HUES48 (cell line): ENCODE measurements around the gene AGBL1.

Experiments
- H3K27ac ChIP-seq: one replicate; pipeline ENCODE4 v1.7.0; 2013; ENCODE audit warnings: low read depth, low read length, inconsistent platforms
- H3K27me3 ChIP-seq: 2 replicates; pipeline ENCODE4 v1.6.1; 2013; ENCODE audit warnings: mild to moderate bottlenecking, low read length; ENCODE audit not compliant: control insufficient read depth, insufficient read depth
- H3K36me3 ChIP-seq: 2 replicates; pipeline ENCODE4 v1.6.1; 2013; ENCODE audit warnings: low read length; ENCODE audit not compliant: control insufficient read depth, insufficient read depth
- H3K4me1 ChIP-seq: 2 replicates; pipeline ENCODE4 v1.6.1; 2013; ENCODE audit warnings: mild to moderate bottlenecking, low read length; ENCODE audit not compliant: control insufficient read depth, insufficient read depth
- H3K4me3 ChIP-seq: 2 replicates; pipeline ENCODE4 v1.5.1; 2013; ENCODE audit warnings: mild to moderate bottlenecking, low read depth, low read length
- H3K9ac ChIP-seq: 2 replicates; pipeline ENCODE4 v1.6.1; 2013; ENCODE audit warnings: mild to moderate bottlenecking, low read depth, low read length, moderate library complexity
- H3K9me3 ChIP-seq: 2 replicates; pipeline ENCODE4 v1.6.1; 2013; ENCODE audit warnings: low read length; ENCODE audit not compliant: control insufficient read depth, insufficient read depth

AGBL1 gene

DNA sequence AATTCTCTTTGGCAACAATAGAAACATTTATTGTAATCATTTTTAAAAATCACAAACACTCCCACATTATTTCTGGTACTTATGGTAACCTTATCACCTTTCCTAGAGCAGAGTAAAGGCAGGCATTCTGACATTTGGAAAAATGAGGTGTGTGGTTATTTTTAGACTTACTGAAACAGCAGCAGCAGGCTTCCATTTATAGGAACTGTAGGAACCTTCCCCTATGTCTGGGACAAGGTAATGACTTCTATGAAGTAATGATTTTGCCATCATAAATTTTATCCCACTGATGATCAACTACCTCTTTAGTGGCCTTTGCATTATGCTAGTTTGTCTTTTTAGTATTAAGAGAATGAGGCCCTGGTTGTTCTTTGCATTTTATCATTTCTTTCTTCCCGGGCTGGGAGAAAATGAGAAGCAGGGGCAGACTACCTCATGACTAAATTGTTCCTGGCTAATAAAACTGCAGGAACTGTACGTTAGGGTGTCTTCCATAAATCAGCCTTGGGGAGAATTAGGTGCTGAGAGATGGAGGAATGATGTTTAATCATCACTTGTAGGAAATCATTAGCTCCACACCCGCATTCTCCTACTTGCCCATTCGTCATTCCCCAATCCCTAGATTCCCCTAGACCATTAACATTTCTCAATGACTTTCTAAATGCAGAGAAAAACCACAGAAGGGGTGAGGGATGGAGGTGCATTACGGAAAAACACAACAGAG, 680.3 kb downstream of the AGBL1 start:
- no peak overlapping the region for H3K4me3 ChIP-seq

GRCh38 chr15:86762874-86763273, 683.2 kb downstream of the AGBL1 start:
- no peaks in the 10 kb centered on the region for H3K9me3 ChIP-seq
- H3K9ac ChIP-seq, result no peak overlapping the region
- H3K36me3 ChIP-seq, result no peaks in the 10 kb centered on the region
- H3K4me1 ChIP-seq, result no peaks in the 10 kb centered on the region
- no peak overlapping the region for H3K4me3 ChIP-seq
- no peak overlapping the region for H3K27ac ChIP-seq
- no peaks in the 10 kb centered on the region for H3K27me3 ChIP-seq

More for the DNA sequence above, 680.3 kb downstream of the AGBL1 start:
- no peaks in the 10 kb centered on the region for H3K27me3 ChIP-seq
- no peaks in the 10 kb centered on the region for H3K9me3 ChIP-seq
- no peaks in the 10 kb centered on the region for H3K4me1 ChIP-seq
- H3K9ac ChIP-seq, result no peak overlapping the region
- H3K36me3 ChIP-seq, result no peaks in the 10 kb centered on the region
- no peak overlapping the region for H3K27ac ChIP-seq

- Histone ChIP-seq H3K27ac (no peak overlapping the region), H3K36me3 (no peaks in the 10 kb centered on the region), H3K9ac (no peak overlapping the region), H3K27me3 (no peaks in the 10 kb centered on the region), H3K9me3 (no peaks in the 10 kb centered on the region), H3K4me3 (no peak overlapping the region), H3K4me1 (no peaks in the 10 kb centered on the region)
Observed at GRCh38 chr15:86764021-86764420, 684.4 kb downstream of the AGBL1 start.

DNA sequence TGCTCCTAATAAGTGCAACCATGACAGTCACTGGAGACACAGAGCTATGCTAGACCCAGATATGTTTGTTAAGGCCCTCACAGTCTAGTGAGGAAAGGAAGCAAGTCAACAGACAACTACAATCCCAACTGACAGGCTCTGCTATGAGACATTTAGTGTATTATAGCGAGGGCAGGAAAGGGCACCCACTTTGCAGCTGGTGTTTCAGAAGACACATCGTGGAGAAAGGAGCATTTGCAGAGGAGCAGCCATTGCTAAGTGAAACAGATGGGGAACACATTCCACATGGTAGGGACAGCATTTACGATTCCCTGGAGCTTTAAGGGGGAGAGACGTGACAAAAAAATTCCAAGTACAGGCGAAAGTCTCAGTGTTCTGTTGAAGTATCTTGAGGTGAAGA, 685.6 kb downstream of the AGBL1 start:
- Histone ChIP-seq H3K36me3 (no peaks in the 10 kb centered on the region), H3K27ac (no peak overlapping the region), H3K27me3 (no peaks in the 10 kb centered on the region), H3K9me3 (no peaks in the 10 kb centered on the region), H3K9ac (no peak overlapping the region), H3K4me1 (no peaks in the 10 kb centered on the region), H3K4me3 (no peak overlapping the region)

DNA sequence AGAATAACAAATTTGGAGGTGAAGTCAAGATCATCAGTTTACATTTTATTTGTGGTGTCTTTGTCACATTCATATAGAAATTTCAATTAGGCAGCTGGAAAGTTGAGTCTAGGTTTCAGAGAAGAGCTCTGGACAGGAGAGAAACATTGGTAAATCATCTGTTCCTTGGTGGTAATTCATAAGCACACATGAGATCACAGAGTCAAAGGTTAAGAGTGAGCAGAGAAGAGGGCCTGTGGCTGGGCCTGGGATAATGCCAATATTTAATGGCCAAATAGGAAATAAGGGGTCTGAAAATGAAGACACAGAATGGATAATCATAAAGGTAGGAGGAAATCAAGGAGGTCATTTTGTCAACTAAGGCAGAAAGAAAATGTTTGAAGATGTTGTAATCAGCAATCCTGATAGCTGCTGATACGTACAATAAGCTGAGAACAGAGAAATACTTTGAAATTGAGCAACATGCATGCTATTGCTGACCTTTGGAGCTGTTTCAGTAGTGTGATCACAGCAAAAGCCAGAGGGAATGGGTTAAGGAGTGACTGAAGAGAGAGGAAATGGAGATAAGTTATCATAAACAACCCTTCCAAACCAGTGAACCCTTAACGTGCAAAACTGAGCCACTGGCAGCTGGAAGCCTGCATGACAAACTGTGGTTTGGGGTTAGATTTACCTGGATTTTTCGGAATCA, 692.8 kb downstream of the AGBL1 start:
- H3K9me3 ChIP-seq, result no peaks in the 10 kb centered on the region
- H3K36me3 ChIP-seq, result no peaks in the 10 kb centered on the region
- no peaks in the 10 kb centered on the region for H3K4me1 ChIP-seq
- H3K27ac ChIP-seq, result no peak overlapping the region
- H3K27me3 ChIP-seq, result no peaks in the 10 kb centered on the region
- no peak overlapping the region for H3K9ac ChIP-seq
- no peak overlapping the region for H3K4me3 ChIP-seq

GRCh38 chr15:86773736-86774135, 694.1 kb downstream of the AGBL1 start:
- Histone ChIP-seq H3K9ac (no peak overlapping the region), H3K27me3 (no peaks in the 10 kb centered on the region)

DNA sequence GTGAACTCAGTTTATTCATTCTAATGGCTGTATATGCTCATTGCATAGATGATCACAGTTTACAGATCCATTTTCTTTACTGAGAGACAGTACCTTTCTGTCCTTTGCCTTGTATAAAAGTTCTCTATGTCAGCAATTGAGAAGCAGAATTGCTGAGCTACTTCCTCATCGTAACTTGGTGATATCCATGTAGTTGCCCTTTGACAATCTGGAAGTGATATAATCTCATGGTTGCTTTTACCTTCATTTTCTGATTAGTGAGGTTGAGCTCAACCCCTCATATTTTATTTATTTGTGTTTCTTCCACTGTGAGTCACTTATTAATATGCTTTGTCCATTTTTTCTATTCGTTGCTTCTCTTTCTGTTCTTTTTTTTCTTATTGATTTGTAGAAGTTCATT, 696.5 kb downstream of the AGBL1 start:
- Histone ChIP-seq H3K27ac (no peak overlapping the region), H3K9ac (no peak overlapping the region), H3K4me3 (no peak overlapping the region), H3K9me3 (no peaks in the 10 kb centered on the region), H3K36me3 (no peaks in the 10 kb centered on the region), H3K4me1 (no peaks in the 10 kb centered on the region), H3K27me3 (no peaks in the 10 kb centered on the region)

More at GRCh38 chr15:86773736-86774135, 694.1 kb downstream of the AGBL1 start:
- Histone ChIP-seq H3K4me1 (no peaks in the 10 kb centered on the region), H3K27ac (no peak overlapping the region), H3K9me3 (no peaks in the 10 kb centered on the region), H3K36me3 (no peaks in the 10 kb centered on the region), H3K4me3 (no peak overlapping the region)

DNA sequence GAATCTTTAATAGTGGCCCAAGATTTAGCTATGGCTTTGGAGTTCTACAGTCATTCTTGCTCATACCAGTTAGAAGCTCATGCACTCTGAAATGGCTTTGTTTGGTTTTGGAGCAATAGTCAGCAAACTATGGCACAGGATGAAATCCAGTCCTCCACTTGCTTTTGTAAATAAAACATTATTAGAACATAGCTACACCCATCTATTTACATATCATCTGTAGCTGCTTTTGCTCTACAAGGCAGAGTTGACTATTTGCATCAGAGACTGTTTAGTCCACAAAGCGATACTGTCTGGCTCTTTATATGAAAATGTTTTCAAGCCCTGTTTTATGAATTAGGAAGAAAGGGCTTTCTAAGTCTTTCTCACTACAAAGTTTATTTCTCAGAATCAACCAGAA, 716.9 kb downstream of the AGBL1 start:
- Histone ChIP-seq H3K36me3 (no peaks in the 10 kb centered on the region), H3K27ac (no peak overlapping the region), H3K4me3 (no peak overlapping the region), H3K4me1 (no peaks in the 10 kb centered on the region), H3K9me3 (no peaks in the 10 kb centered on the region), H3K27me3 (no peaks in the 10 kb centered on the region), H3K9ac (no peak overlapping the region)

DNA sequence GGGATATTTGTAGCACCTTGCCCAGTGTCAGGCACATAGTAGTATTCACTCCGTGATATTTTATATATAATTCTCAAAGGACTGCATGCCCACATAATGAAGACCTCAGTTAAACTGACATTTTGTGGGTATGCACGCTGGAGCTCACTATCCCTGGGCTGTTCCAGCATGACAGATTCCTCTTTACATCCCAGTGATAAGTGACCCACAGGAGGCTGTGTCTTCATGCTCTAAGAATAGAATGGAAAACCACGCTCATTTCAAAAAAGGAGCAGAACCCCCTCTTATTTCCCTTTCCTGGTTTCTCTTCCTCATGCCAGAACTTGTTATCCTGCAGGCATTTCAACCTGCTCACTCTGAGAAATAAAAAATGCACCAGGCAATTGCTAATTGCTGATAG, 717.5 kb downstream of the AGBL1 start:
- Histone ChIP-seq H3K4me3 (no peak overlapping the region), H3K9ac (no peak overlapping the region), H3K36me3 (no peaks in the 10 kb centered on the region), H3K4me1 (no peaks in the 10 kb centered on the region), H3K27ac (no peak overlapping the region), H3K9me3 (no peaks in the 10 kb centered on the region), H3K27me3 (no peaks in the 10 kb centered on the region)

DNA sequence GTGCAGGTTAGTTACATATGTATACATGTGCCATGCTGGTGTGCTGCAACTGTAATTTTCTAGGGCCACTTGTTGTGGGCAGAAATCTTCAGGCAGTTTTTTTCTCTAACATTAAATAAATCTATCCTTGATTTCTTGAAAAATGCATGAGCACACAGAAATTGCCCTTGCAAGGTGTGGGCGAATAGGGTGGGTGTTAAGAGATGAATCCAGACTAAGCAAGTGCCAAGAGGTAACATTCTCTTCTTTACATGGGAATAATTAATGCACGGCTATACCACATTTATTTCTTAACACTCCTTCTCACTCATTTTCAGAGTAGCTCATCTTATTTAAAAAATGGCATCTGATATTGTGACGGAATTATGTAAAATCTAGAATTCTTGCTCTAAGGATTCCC, 719.6 kb downstream of the AGBL1 start:
- Histone ChIP-seq H3K36me3 (no peaks in the 10 kb centered on the region), H3K9ac (no peak overlapping the region), H3K27ac (no peak overlapping the region), H3K9me3 (no peaks in the 10 kb centered on the region), H3K4me1 (no peaks in the 10 kb centered on the region), H3K27me3 (no peaks in the 10 kb centered on the region), H3K4me3 (no peak overlapping the region)

- Histone ChIP-seq H3K9me3 (no peaks in the 10 kb centered on the region), H3K9ac (no peak overlapping the region), H3K4me3 (no peak overlapping the region), H3K36me3 (no peaks in the 10 kb centered on the region), H3K27ac (no peak overlapping the region), H3K27me3 (no peaks in the 10 kb centered on the region), H3K4me1 (no peaks in the 10 kb centered on the region)
Observed at GRCh38 chr15:86802244-86802643, 722.6 kb downstream of the AGBL1 start.
